Panc1 (cell line): ENCODE measurements around the gene MAGI2.

Experiments
- POLR2AphosphoS5 ChIP-seq: IDR thresholded peaks from 2 replicates; pipeline ENCODE4 v1.6.1; 2012; ENCODE audit warnings: mild to moderate bottlenecking, low read depth, low read length, moderate library complexity
- TF ChIP-seq, protein P1 (sequence below), 2 experiments: IDR thresholded peaks; 2 replicates each; pipeline ENCODE4 v1.6.1; 2011 to 2012; ENCODE audit warnings: low read depth in 2 of 2, control low read depth in 1 of 2, low read length in 1 of 2, mild to moderate bottlenecking in 1 of 2, moderate library complexity in 1 of 2; ENCODE audit not compliant: insufficient read depth in 1 of 2
- TF ChIP-seq, protein P2 (sequence below): fragments of 450-650 bp; IDR thresholded peaks from 2 replicates; pipeline ENCODE4 v1.5.1; 2017; ENCODE audit warnings: mild to moderate bottlenecking

DNA sequence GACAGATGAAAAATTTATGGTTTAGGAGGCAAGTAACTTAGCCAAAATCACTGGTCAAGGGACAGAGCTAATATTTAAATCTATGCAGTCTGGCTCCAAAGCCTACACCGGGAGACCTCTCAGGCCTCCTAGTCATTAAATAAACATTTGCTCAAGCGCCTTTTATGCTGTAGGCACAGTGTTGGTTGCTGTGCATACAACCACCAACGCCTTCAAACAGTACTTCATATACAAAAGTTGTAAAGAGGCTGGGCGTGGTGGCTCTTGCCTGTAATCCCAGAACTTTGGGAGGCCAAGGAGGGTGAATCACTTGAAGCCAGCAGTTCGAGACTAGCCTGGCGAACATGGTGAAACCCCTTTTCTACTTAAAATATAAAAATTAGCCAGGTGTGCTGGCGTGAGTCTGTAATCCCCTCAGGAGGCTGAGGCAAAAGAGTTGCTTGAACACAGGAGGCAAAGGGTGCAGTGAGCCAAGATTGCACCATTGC, 159.8 kb downstream of the MAGI2 start:
- TF ChIP-seq, protein P1, sequence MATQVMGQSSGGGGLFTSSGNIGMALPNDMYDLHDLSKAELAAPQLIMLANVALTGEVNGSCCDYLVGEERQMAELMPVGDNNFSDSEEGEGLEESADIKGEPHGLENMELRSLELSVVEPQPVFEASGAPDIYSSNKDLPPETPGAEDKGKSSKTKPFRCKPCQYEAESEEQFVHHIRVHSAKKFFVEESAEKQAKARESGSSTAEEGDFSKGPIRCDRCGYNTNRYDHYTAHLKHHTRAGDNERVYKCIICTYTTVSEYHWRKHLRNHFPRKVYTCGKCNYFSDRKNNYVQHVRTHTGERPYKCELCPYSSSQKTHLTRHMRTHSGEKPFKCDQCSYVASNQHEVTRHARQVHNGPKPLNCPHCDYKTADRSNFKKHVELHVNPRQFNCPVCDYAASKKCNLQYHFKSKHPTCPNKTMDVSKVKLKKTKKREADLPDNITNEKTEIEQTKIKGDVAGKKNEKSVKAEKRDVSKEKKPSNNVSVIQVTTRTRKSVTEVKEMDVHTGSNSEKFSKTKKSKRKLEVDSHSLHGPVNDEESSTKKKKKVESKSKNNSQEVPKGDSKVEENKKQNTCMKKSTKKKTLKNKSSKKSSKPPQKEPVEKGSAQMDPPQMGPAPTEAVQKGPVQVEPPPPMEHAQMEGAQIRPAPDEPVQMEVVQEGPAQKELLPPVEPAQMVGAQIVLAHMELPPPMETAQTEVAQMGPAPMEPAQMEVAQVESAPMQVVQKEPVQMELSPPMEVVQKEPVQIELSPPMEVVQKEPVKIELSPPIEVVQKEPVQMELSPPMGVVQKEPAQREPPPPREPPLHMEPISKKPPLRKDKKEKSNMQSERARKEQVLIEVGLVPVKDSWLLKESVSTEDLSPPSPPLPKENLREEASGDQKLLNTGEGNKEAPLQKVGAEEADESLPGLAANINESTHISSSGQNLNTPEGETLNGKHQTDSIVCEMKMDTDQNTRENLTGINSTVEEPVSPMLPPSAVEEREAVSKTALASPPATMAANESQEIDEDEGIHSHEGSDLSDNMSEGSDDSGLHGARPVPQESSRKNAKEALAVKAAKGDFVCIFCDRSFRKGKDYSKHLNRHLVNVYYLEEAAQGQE (IDR thresholded peaks at IDR 0.05; ENCODE audit: insufficient read depth in 1 of 2, low read depth in 2 of 2, low read length in 1 of 2): 0 out of 4 replicates have a peak, but pooled peaks of 1 of the 2 experiments have one; percentile 26
- TF ChIP-seq POLR2AphosphoS5: peak; percentile 78
- TF ChIP-seq, protein P2, sequence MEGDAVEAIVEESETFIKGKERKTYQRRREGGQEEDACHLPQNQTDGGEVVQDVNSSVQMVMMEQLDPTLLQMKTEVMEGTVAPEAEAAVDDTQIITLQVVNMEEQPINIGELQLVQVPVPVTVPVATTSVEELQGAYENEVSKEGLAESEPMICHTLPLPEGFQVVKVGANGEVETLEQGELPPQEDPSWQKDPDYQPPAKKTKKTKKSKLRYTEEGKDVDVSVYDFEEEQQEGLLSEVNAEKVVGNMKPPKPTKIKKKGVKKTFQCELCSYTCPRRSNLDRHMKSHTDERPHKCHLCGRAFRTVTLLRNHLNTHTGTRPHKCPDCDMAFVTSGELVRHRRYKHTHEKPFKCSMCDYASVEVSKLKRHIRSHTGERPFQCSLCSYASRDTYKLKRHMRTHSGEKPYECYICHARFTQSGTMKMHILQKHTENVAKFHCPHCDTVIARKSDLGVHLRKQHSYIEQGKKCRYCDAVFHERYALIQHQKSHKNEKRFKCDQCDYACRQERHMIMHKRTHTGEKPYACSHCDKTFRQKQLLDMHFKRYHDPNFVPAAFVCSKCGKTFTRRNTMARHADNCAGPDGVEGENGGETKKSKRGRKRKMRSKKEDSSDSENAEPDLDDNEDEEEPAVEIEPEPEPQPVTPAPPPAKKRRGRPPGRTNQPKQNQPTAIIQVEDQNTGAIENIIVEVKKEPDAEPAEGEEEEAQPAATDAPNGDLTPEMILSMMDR: no peak
